Keratinocyte (primary cell): ENCODE results near the gene KDM3B. TPM values are rescaled to one million over a fixed set of nuclear protein-coding genes. Genes with fewer than 3 reads are reported as not detected.

Experiments
- DNase-seq: peaks from one replicate; pipeline ENCODE4 v3.0.0-alpha.2; 2011; ENCODE audit warnings: low read depth, missing footprints, low spot score
- FAIRE-seq: peaks from 2 replicates; lab custom pipeline; 2011; peaks lifted over from hg19 to GRCh38; lab: Jason Lieb, UNC
- H2AFZ ChIP-seq: 2 replicates; pipeline ENCODE4 v1.6.0; 2012; ENCODE audit warnings: low read length, control low read depth, inconsistent platforms; ENCODE audit not compliant: control insufficient read depth
- H3K27ac ChIP-seq: 2 replicates; pipeline ENCODE4 v1.5.1; 2011; ENCODE audit warnings: low read length; ENCODE audit not compliant: control insufficient read depth, insufficient read depth
- H3K27me3 ChIP-seq: 3 replicates; pipeline ENCODE4 v1.6.0; 2011; ENCODE audit warnings: low read length; ENCODE audit not compliant: control insufficient read depth, insufficient read depth; ENCODE audit errors: extremely low read depth
- H3K36me3 ChIP-seq, 2 experiments: 2 replicates in 1 of 2; 3 replicates in 1 of 2; pipeline ENCODE4 v1.5.1; 2011; ENCODE audit warnings: low read length in 2 of 2, mild to moderate bottlenecking in 1 of 2; ENCODE audit not compliant: control insufficient read depth in 2 of 2, insufficient read depth in 2 of 2; ENCODE audit errors: extremely low read depth in 1 of 2
- H3K4me1 ChIP-seq: 3 replicates; pipeline ENCODE4 v1.5.1; 2011; ENCODE audit warnings: low read length; ENCODE audit not compliant: control insufficient read depth, insufficient read depth; ENCODE audit errors: extremely low read depth
- H3K4me2 ChIP-seq: 3 replicates; pipeline ENCODE4 v1.6.0; 2011; ENCODE audit warnings: low read depth, low read length; ENCODE audit not compliant: control insufficient read depth, insufficient read depth; ENCODE audit errors: extremely low read depth
- H3K4me3 ChIP-seq, 3 experiments: fragments of 200-600 bp in 1 of 3; sonication (generic) in 1 of 3; 2 replicates in 2 of 3; 3 replicates in 1 of 3; pipeline ENCODE4 v1.5.1; 2011 to 2016; ENCODE audit warnings: low read length in 3 of 3, mild to moderate bottlenecking in 3 of 3, control low read depth in 2 of 3, inconsistent platforms in 1 of 3, low read depth in 1 of 3, mixed read lengths in 1 of 3, mixed run types in 1 of 3, moderate library complexity in 1 of 3; ENCODE audit not compliant: control insufficient read depth in 2 of 3, insufficient read depth in 2 of 3; ENCODE audit errors: extremely low read depth in 1 of 3
- H3K79me2 ChIP-seq: 2 replicates; pipeline ENCODE4 v1.6.0; 2012; ENCODE audit warnings: low read length; ENCODE audit not compliant: control insufficient read depth, insufficient read depth
- H3K9ac ChIP-seq: 3 replicates; pipeline ENCODE4 v1.6.0; 2011; ENCODE audit warnings: low read length; ENCODE audit not compliant: control insufficient read depth, insufficient read depth; ENCODE audit errors: extremely low read depth
- H3K9me1 ChIP-seq: 3 replicates; pipeline ENCODE4 v1.6.0; 2011; ENCODE audit warnings: low read length; ENCODE audit not compliant: control insufficient read depth, insufficient read depth; ENCODE audit errors: extremely low read depth
- H3K9me3 ChIP-seq: 2 replicates; pipeline ENCODE4 v1.5.1; 2012; ENCODE audit warnings: low read depth, low read length; ENCODE audit not compliant: control insufficient read depth
- H4K20me1 ChIP-seq: 3 replicates; pipeline ENCODE4 v1.6.0; 2011; ENCODE audit warnings: low read length; ENCODE audit not compliant: control insufficient read depth, insufficient read depth; ENCODE audit errors: extremely low read depth
- EZH2 ChIP-seq: IDR thresholded peaks from one replicate; pipeline ENCODE4 v1.6.1; 2012; ENCODE audit warnings: inconsistent platforms, mild to moderate bottlenecking, low read length, moderate library complexity
- dilution Hi-C: fragments of 300-500 bp; cut with MboI; formaldehyde crosslinking; loops from one replicate; pipeline ENCODE4 v1.7.0; 2020; ENCODE audit warnings: low sequenced_read_pairs; ENCODE audit not compliant: extremely low pct_ligation_motif_present
- polyA plus RNA-seq, 5 experiments: library from polyadenylated mRNA; depleted of rRNA in 3 of 5; stranded (reverse) in 3 of 5; stranded (forward) in 1 of 5; unstranded in 1 of 5; fragments of >200 nt; gene quantifications; 1 replicate in 1 of 5; 2 replicates in 3 of 5; 3 replicates in 1 of 5; pipeline versions ENCODE4 v1.2.1 to v1.2.3, GENCODE V29; 2011 to 2012; ENCODE audit warnings: missing spikeins in 2 of 5, low read depth in 1 of 5, low replicate concordance in 1 of 5
- TF ChIP-seq, protein P1 (sequence below), 3 experiments: IDR thresholded peaks in 1 of 3; conservative IDR thresholded peaks in 1 of 3; optimal IDR thresholded peaks in 1 of 3; 2 replicates in 2 of 3; 3 replicates in 1 of 3; pipeline versions ENCODE3 to v1.5.1; 2011; ENCODE audit warnings: low read length in 3 of 3, mild to moderate bottlenecking in 3 of 3, moderate library complexity in 2 of 3, control low read depth in 1 of 3, inconsistent platforms in 1 of 3; ENCODE audit not compliant: insufficient read depth in 2 of 3; ENCODE audit errors: extremely low read depth in 1 of 3

The KDM3B gene
- polyA plus RNA-seq, 1 donor (not counting 4 experiments of a cell fraction or from before 2014, with no cell fraction given): 28.8 TPM

GRCh38 chr5:138369706-138370105 lies 17.2 kb downstream of the KDM3B start:
- Histone ChIP-seq H3K9me3 (no peaks in the 10 kb centered on the region), H3K4me2 (no peak overlapping the region), H3K4me3 (no peak overlapping the region), H4K20me1 (peaks cover 4% of the 10 kb centered on the region), H2AFZ (no peak overlapping the region), H3K27ac (no peak overlapping the region), H3K4me1 (no peaks in the 10 kb centered on the region), H3K27me3 (no peaks in the 10 kb centered on the region), H3K79me2 (peaks cover 63% of the 10 kb centered on the region), H3K36me3 (no peaks in the 10 kb centered on the region), H3K9me1 (peaks cover 3% of the 10 kb centered on the region), H3K9ac (no peak overlapping the region)
- FAIRE-seq (no peak), DNase-seq (no peak)
- dilution Hi-C loops: no loop called here
- no peak for TF ChIP-seq EZH2
- TF ChIP-seq, protein P1, sequence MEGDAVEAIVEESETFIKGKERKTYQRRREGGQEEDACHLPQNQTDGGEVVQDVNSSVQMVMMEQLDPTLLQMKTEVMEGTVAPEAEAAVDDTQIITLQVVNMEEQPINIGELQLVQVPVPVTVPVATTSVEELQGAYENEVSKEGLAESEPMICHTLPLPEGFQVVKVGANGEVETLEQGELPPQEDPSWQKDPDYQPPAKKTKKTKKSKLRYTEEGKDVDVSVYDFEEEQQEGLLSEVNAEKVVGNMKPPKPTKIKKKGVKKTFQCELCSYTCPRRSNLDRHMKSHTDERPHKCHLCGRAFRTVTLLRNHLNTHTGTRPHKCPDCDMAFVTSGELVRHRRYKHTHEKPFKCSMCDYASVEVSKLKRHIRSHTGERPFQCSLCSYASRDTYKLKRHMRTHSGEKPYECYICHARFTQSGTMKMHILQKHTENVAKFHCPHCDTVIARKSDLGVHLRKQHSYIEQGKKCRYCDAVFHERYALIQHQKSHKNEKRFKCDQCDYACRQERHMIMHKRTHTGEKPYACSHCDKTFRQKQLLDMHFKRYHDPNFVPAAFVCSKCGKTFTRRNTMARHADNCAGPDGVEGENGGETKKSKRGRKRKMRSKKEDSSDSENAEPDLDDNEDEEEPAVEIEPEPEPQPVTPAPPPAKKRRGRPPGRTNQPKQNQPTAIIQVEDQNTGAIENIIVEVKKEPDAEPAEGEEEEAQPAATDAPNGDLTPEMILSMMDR (optimal IDR thresholded peaks at IDR 0.05 in 1 of 3, IDR thresholded peaks at IDR 0.05 in 1 of 3, conservative IDR thresholded peaks at IDR 0.05 in 1 of 3; ENCODE audit: extremely low read depth in 1 of 3, insufficient read depth in 2 of 3, low read length in 3 of 3): no peak

DNA sequence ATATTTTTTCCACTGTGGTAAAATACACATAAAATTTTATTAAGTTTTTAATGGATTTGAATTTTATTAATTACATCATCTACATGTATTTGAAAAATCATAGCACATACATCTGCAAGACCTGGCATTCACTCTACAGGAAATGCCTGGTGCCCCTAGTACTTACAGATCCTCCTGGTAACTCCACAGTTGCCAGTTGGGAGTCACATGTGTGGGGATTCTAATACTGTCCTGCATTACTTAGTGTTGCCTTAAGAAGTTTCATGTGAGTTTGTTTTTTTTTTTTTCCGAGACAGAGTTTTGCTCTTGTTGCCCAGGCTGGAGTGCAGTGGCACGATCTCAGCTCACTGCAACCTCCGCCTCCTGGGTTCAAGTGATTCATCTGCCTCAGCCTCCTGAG lies 18.1 kb downstream of the KDM3B start:
- dilution Hi-C loops: no loop called here
- FAIRE-seq (no peak), DNase-seq (no peak)
- Histone ChIP-seq H3K79me2 (peaks cover 56% of the 10 kb centered on the region), H3K27ac (no peak overlapping the region), H3K9me3 (no peaks in the 10 kb centered on the region), H3K4me3 (no peak overlapping the region), H3K4me1 (no peaks in the 10 kb centered on the region), H3K36me3 (no peaks in the 10 kb centered on the region), H3K9ac (no peak overlapping the region), H3K4me2 (no peak overlapping the region), H3K9me1 (peaks cover 3% of the 10 kb centered on the region), H2AFZ (no peak overlapping the region), H3K27me3 (no peaks in the 10 kb centered on the region), H4K20me1 (peaks cover 4% of the 10 kb centered on the region)
- TF ChIP-seq, protein P1 (optimal IDR thresholded peaks at IDR 0.05 in 1 of 3, IDR thresholded peaks at IDR 0.05 in 1 of 3, conservative IDR thresholded peaks at IDR 0.05 in 1 of 3; ENCODE audit: extremely low read depth in 1 of 3, insufficient read depth in 2 of 3, low read length in 3 of 3): no peak
- TF ChIP-seq EZH2: no peak
